ENCODE data around the gene CCDC170.

Gene CCDC170

DNA sequence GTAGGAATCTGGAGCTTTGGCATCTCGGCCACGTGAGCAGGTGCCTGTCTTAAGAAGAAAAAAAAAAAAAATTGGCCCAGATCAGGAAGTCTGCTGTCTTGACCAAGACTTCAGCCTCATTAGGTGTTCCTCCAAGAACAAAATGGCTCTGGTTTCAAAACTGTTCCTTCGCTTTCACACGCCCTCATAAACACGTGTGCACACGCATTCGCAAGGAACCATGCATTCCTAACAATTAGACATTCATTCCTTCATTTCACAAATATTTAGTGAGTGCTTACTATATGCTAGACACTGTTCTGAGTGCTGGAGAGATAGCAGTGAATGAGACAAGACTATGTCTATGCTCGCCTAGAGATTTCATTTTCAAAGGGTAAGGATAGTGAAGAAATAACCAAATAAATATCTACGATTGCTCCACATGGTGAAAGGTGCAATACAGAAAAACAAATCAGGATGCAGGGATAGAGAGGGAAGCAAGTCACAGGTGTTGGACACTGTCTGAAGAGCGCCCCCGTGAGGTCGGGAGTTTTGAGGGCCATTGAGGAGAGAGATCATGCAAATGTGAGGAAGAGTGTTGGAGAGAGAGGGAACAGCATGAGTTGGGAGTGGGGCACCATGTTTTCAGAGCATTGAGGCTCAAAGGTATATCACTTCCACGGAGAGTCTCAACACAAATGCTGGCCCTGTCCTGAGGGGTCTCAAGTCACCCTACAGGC is 53.3 kb downstream of the CCDC170 start:
- no peak for DNase-seq (ENCODE audit: low read depth in 2 of 2)

GRCh38 chr6:151548201-151548600 is 54.4 kb downstream of the CCDC170 start:
- no peak for DNase-seq (ENCODE audit: low read depth in 2 of 2)

DNA sequence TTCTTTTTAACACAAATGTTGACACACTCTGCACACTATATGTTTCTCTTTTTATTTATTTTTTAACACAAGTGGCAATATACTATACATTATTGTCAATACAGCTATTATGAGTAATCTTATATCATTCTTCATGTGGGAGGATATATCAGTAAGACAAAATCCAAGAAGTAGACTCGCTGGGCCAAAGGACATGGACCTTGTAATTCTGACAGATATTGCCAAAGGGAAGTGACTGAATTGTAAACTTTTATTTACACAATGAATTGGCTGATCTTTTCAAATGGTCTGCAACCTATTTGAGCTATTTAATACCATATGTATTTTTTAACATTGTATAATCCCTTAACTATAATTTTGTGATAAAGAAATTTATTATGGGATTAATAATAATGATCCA is 56.0 kb downstream of the CCDC170 start:
- DNase-seq (ENCODE audit: low read depth in 2 of 2) = no peak

- no peak for DNase-seq (ENCODE audit: low read depth in 2 of 2)
Observed at GRCh38 chr6:151550618-151551017, 56.8 kb downstream of the CCDC170 start.

DNA sequence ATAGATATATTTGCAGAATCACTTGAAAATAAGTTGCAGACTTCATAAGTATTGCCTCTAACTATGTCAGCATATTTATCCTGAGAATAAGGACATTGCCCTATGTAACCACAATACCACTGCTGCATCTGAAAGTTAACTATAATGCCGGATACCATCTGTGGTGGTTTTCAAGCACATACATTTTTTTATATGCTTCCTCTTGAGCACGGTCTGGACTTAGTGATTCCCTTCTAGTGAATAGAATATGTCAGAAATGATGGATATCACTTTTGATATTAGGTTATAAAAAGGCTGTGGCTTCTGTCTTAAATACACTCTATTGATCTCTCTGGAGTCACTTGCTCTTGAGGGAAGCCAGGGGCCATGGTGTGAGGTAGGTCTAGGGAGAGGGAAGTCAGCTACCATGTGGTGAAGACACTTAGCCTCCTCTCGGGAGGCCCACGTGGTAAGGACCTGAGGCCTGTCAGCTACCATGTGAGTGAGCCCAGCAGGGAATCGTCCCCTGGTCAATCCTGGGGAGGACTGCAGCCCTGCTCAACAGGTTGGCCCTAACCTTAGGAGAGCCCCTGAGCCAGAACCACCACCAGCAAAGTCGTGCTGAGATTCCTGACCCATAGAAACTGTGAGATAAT is 57.5 kb downstream of the CCDC170 start:
- no peak for DNase-seq (ENCODE audit: low read depth in 2 of 2)

GRCh38 chr6:151553416-151554165 is 59.8 kb downstream of the CCDC170 start:
- no peak for DNase-seq (ENCODE audit: low read depth in 2 of 2)

GRCh38 chr6:151561238-151561637 is 67.4 kb downstream of the CCDC170 start:
- no peak for DNase-seq (ENCODE audit: low read depth in 2 of 2)

GRCh38 chr6:151564654-151565053 is 70.8 kb downstream of the CCDC170 start:
- no peak for DNase-seq (ENCODE audit: low read depth in 2 of 2)

- DNase-seq (ENCODE audit: low read depth in 2 of 2) = no peak
Observed at GRCh38 chr6:151565940-151566339, 72.1 kb downstream of the CCDC170 start.

- DNase-seq (ENCODE audit: low read depth in 2 of 2) = no peak
Observed at GRCh38 chr6:151566557-151566956, 72.7 kb downstream of the CCDC170 start.

DNA sequence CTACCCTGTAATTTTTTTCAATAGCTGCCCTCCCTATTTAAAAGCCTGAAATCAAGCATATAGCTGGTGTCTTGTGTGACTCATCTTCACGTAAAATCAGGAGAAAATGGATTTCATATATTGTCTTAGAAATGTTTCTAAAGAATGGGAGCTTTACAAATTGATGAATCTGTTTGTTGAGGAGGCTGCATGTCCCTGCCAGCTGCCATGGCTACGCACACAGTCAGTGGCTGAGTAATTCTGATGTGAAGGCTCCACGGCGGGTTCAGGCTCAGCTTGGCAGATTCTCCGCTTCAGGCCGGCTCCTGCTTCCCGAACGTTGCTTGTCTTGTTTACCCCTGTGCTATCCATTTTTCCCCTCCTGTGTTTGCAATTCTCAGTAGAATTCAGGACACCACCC is 82.8 kb downstream of the CCDC170 start:
- no peak for DNase-seq (ENCODE audit: low read depth in 2 of 2)

- no peak for DNase-seq (ENCODE audit: low read depth in 2 of 2)
Observed at GRCh38 chr6:151577257-151577656, 83.4 kb downstream of the CCDC170 start.

GRCh38 chr6:151585741-151586140 is 91.9 kb downstream of the CCDC170 start:
- DNase-seq (ENCODE audit: low read depth in 2 of 2) = no peak

DNA sequence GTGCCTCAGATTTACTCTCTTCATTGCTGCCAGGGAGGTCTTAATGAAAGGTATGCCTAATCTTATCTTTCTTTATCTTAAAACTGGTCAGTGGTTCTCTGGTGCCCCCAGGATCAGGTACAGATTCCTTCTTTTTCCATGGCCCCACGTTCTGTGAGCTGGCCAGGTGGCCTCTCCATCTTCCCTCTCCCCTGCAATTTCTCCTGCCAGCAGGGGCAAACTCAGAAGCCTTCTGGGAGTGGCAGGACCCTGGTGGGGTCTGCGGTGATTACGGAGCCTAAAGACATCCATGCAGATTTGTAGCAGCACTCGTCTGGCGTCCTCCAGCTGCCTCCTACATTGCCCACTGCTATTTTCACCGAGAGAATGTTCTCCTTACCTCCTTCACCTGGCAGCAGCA is 95.8 kb downstream of the CCDC170 start:
- no peak for DNase-seq (ENCODE audit: low read depth in 2 of 2)

GRCh38 chr6:151590742-151591141 is 96.9 kb downstream of the CCDC170 start:
- no peak for DNase-seq (ENCODE audit: low read depth in 2 of 2)

- DNase-seq (ENCODE audit: low read depth in 2 of 2) = no peak
Observed at GRCh38 chr6:151592449-151593159, 98.8 kb downstream of the CCDC170 start.

- DNase-seq (ENCODE audit: low read depth in 2 of 2) = no peak
Observed at GRCh38 chr6:151609146-151609902, 115.5 kb downstream of the CCDC170 start.

DNA sequence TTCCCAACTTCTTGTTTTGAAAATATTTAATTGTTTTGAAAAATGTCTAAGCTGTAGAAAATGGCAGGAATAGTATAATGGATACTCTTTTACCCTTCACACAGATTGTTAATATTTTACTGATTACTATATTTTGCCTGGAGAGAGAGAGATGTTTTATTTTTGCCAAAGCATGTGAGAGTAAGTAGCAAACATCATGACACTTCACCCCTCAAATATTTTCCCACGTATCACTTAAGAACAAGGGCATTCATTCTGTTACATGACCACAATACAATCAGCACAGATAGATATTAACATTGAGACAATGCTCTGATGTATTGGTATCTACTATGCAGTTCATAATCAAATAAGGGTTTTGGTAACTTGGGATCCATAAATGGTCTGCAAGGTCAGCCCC is 116.5 kb downstream of the CCDC170 start:
- no peak for DNase-seq (ENCODE audit: low read depth in 2 of 2)

GRCh38 chr6:151614630-151615029 is 120.8 kb downstream of the CCDC170 start:
- DNase-seq (ENCODE audit: low read depth in 2 of 2) = no peak

GRCh38 chr6:151616091-151616513 is 122.3 kb downstream of the CCDC170 start:
- DNase-seq (ENCODE audit: low read depth in 2 of 2) = no peak

GRCh38 chr6:151616600-151616999 is 122.8 kb downstream of the CCDC170 start:
- DNase-seq (ENCODE audit: low read depth in 2 of 2) = no peak
